PC-3 (cell line): Measurements from ENCODE around the gene DLEC1. TPM values are rescaled to one million over a fixed set of nuclear protein-coding genes. Genes with fewer than 3 reads are reported as not detected.

Experiments used
- ATAC-seq: fragments of 200-7000 bp; cut with Tn5 transposase; 2 replicates; pipeline ENCODE4 v1.9.1; 2020; ENCODE audit warnings: mild to moderate bottlenecking, moderate library complexity
- BruUV-seq: library from RNA; stranded (reverse); fragments of 400-500 nt; replicated peaks from 2 replicates; lab custom pipeline; 2021; lab: Mats Ljungman, UMichigan
- CTCF ChIA-PET: fragments of 300-600 bp; sonication (Branson Sonifier 250); formaldehyde crosslinking; loops from one replicate; lab custom pipeline; 2022; ENCODE audit warnings: antibody characterized with exemption; lab: Charles Lee
- POLR2A ChIA-PET: fragments of 300-600 bp; sonication (Branson Sonifier 250); formaldehyde crosslinking; loops from one replicate; lab custom pipeline; 2022; ENCODE audit warnings: antibody characterized with exemption; ENCODE audit not compliant: unreplicated experiment; lab: Charles Lee
- DNase-seq: peaks from one replicate; pipeline ENCODE4 v3.0.0-alpha.2; 2015
- H2AFZ ChIP-seq: fragments of 300-600 bp; sonication (generic); 2 replicates; pipeline ENCODE4 v1.6.0; 2016; ENCODE audit warnings: antibody characterized with exemption, low read length
- H3F3A ChIP-seq: fragments of 300-600 bp; sonication (generic); one replicate; pipeline ENCODE4 v1.6.0; 2017; ENCODE audit warnings: antibody characterized with exemption, low read length, control low read depth, mild to moderate bottlenecking; ENCODE audit not compliant: unreplicated experiment
- H3K27ac ChIP-seq: fragments of 300-600 bp; sonication (generic); 2 replicates; pipeline ENCODE4 v1.5.1; 2016; ENCODE audit warnings: mild to moderate bottlenecking, low read length
- H3K27me3 ChIP-seq: fragments of 300-600 bp; sonication (generic); 2 replicates; pipeline ENCODE4 v1.6.1; 2016; ENCODE audit warnings: low read length, mixed read lengths
- H3K36me3 ChIP-seq: fragments of 300-600 bp; sonication (generic); 2 replicates; pipeline ENCODE4 v1.6.1; 2016; ENCODE audit warnings: low read depth, mixed run types, low read length, mixed read lengths
- H3K4me1 ChIP-seq: fragments of 300-600 bp; sonication (generic); 2 replicates; pipeline ENCODE4 v1.5.1; 2016; ENCODE audit warnings: low read length; ENCODE audit not compliant: insufficient read depth
- H3K4me2 ChIP-seq: fragments of 300-600 bp; sonication (generic); 2 replicates; pipeline ENCODE4 v1.6.0; 2016; ENCODE audit warnings: low read length
- H3K4me3 ChIP-seq: fragments of 300-600 bp; sonication (generic); 2 replicates; pipeline ENCODE4 v1.5.1; 2016; ENCODE audit warnings: mild to moderate bottlenecking, low read length, mixed read lengths
- H3K79me2 ChIP-seq: fragments of 300-600 bp; sonication (generic); 2 replicates; pipeline ENCODE4 v1.6.1; 2017; ENCODE audit warnings: low read length, mixed read lengths
- H3K9ac ChIP-seq: fragments of 300-600 bp; sonication (generic); 2 replicates; pipeline ENCODE4 v1.6.0; 2016; ENCODE audit warnings: mild to moderate bottlenecking, low read length
- H3K9me2 ChIP-seq: fragments of 300-600 bp; sonication (generic); replicated peaks from 2 replicates; pipeline ENCODE4 v1.6.1; 2016; ENCODE audit warnings: mixed run types, low read length, mixed read lengths
- H3K9me3 ChIP-seq: fragments of 300-600 bp; sonication (generic); 2 replicates; pipeline ENCODE4 v1.6.1; 2016; ENCODE audit warnings: low read length, mixed read lengths
- H4K20me1 ChIP-seq: fragments of 300-600 bp; sonication (generic); 2 replicates; pipeline ENCODE4 v1.6.1; 2016; ENCODE audit warnings: low read length, mixed read lengths
- EZH2 ChIP-seq: fragments of 300-600 bp; sonication (generic); IDR thresholded peaks from one replicate; pipeline ENCODE4 v1.6.1; 2017; ENCODE audit warnings: antibody characterized with exemption, mild to moderate bottlenecking, low read length; ENCODE audit not compliant: unreplicated experiment
- EZH2phosphoT487 ChIP-seq: fragments of 300-600 bp; sonication (generic); IDR thresholded peaks from 2 replicates; pipeline ENCODE4 v1.6.1; 2018; ENCODE audit warnings: mild to moderate bottlenecking, antibody characterized with exemption, low read length, borderline replicate concordance
- intact Hi-C: fragments of 100-400 bp; cut with micrococcal nuclease; formaldehyde crosslinking; loops from 2 replicates; pipeline ENCODE4 v1.9.0; 2023
- total RNA-seq: library from RNA; depleted of rRNA; stranded (reverse); fragments of >200 nt; gene quantifications from 2 replicates; pipeline ENCODE4 v1.2.3, GENCODE V29; 2014
- TF ChIP-seq, protein P1 (sequence below): fragments of 300-600 bp; sonication (generic); conservative IDR thresholded peaks from 2 replicates; pipeline ENCODE4 v1.5.1; 2017; ENCODE audit warnings: antibody characterized with exemption, low read depth, mild to moderate bottlenecking, low read length

Gene DLEC1
- total RNA-seq, 1 experiment from 2014 or later = not detected

- Histone ChIP-seq H3K27me3 (no peaks in the 10 kb centered on the region), H3K4me1 (peaks cover 60% of the 10 kb centered on the region), H3K9me2 (no peaks in the 10 kb centered on the region), H4K20me1 (no peaks in the 10 kb centered on the region), H3K4me2 (peak overlapping the region; percentile 60), H3K36me3 (no peaks in the 10 kb centered on the region), H3K4me3 (0 out of 2 replicates have a peak overlapping the region, but pooled peaks have one; percentile 7), H2AFZ (no peak overlapping the region), H3F3A (peaks cover 2% of the 10 kb centered on the region), H3K27ac (peak overlapping the region; percentile 96), H3K79me2 (no peaks in the 10 kb centered on the region), H3K9ac (peak overlapping the region; percentile 59), H3K9me3 (no peaks in the 10 kb centered on the region)
- ChIA-PET POLR2A (interaction anchor here (0.6 kb wide), 1 partner anchor 35 kb away, joined by 3 read pairs; no protein-coding TSS in a partner anchor), CTCF (no interaction called here)
- BruUV-seq = TSS peak; percentile 53
- ATAC-seq (peak; percentile 23; the same call in 1 of the 2 replicates), DNase-seq (peak; percentile 87)
- intact Hi-C loops = no loop called here
- TF ChIP-seq, protein P1, sequence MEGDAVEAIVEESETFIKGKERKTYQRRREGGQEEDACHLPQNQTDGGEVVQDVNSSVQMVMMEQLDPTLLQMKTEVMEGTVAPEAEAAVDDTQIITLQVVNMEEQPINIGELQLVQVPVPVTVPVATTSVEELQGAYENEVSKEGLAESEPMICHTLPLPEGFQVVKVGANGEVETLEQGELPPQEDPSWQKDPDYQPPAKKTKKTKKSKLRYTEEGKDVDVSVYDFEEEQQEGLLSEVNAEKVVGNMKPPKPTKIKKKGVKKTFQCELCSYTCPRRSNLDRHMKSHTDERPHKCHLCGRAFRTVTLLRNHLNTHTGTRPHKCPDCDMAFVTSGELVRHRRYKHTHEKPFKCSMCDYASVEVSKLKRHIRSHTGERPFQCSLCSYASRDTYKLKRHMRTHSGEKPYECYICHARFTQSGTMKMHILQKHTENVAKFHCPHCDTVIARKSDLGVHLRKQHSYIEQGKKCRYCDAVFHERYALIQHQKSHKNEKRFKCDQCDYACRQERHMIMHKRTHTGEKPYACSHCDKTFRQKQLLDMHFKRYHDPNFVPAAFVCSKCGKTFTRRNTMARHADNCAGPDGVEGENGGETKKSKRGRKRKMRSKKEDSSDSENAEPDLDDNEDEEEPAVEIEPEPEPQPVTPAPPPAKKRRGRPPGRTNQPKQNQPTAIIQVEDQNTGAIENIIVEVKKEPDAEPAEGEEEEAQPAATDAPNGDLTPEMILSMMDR = no peak
- TF ChIP-seq EZH2 (no peak), EZH2phosphoT487 (no peak)
Observed at GRCh38 chr3:38154625-38155255, 115.7 kb downstream of the DLEC1 start.

- intact Hi-C loops = no loop called here
- Histone ChIP-seq H3K9me2 (no peaks in the 10 kb centered on the region), H3K4me3 (no peak overlapping the region), H4K20me1 (no peaks in the 10 kb centered on the region), H3K9ac (no peak overlapping the region), H3K36me3 (no peaks in the 10 kb centered on the region), H3K79me2 (no peaks in the 10 kb centered on the region), H3K4me1 (peaks cover 60% of the 10 kb centered on the region), H3F3A (peaks cover 4% of the 10 kb centered on the region), H3K27me3 (no peaks in the 10 kb centered on the region), H2AFZ (no peak overlapping the region), H3K27ac (no peak overlapping the region), H3K4me2 (no peak overlapping the region), H3K9me3 (no peaks in the 10 kb centered on the region)
- CTCF ChIA-PET = no interaction called here
- no peak for TF ChIP-seq EZH2phosphoT487
- TF ChIP-seq, protein P1 = no peak
- no peak for TF ChIP-seq EZH2
- ATAC-seq (no peak), DNase-seq (no peak)
- POLR2A ChIA-PET = no interaction called here
- BruUV-seq = no TSS peak
Observed at GRCh38 chr3:38155825-38156224, 116.8 kb downstream of the DLEC1 start.

- no peaks in the 10 kb centered on the region for H4K20me1 ChIP-seq
- intact Hi-C loops = no loop called here
- H2AFZ ChIP-seq = no peak overlapping the region
- no peak overlapping the region for H3K27ac ChIP-seq
- no peaks in the 10 kb centered on the region for H3K9me3 ChIP-seq
- TF ChIP-seq EZH2phosphoT487 (no peak), EZH2 (no peak)
- TF ChIP-seq, protein P1 = no peak
- peak overlapping the region; percentile 7; the same call in 1 of the 2 replicates for H3K4me2 ChIP-seq
- BruUV-seq = no TSS peak
- ChIA-PET POLR2A (interaction anchor here (0.5 to 0.7 kb wide), 2 partner anchors 15 to 20 kb away, joined by 3 to 4 read pairs; partner anchors contain the start of gene ACAA1), CTCF (no interaction called here)
- no peaks in the 10 kb centered on the region for H3K36me3 ChIP-seq
- no peak for ATAC-seq
- no peak overlapping the region for H3K4me3 ChIP-seq
- no peaks in the 10 kb centered on the region for H3K79me2 ChIP-seq
- H3K9me2 ChIP-seq = no peaks in the 10 kb centered on the region
- H3K9ac ChIP-seq = no peak overlapping the region
- no peaks in the 10 kb centered on the region for H3K27me3 ChIP-seq
- H3K4me1 ChIP-seq = peaks cover 48% of the 10 kb centered on the region
- peaks cover 4% of the 10 kb centered on the region for H3F3A ChIP-seq
- no peak for DNase-seq
Observed at GRCh38 chr3:38157117-38157516, 118.1 kb downstream of the DLEC1 start.
